A549 (cell line): ENCODE measurements around the gene DAD1. TPM values are rescaled to one million over a fixed set of nuclear protein-coding genes. Genes with fewer than 3 reads are reported as not detected.

ENCODE experiments used
- ATAC-seq, 2 experiments: fragments of 200-7000 bp in 1 of 2; fragments of >200 bp in 1 of 2; cut with Nextera tagmentation in 1 of 2; cut with Tn5 transposase in 1 of 2; 3 replicates each; pipeline versions ENCODE4 v1.8.0 to v1.9.1; 2018 to 2020; ENCODE audit warnings: mild to moderate bottlenecking in 1 of 2, moderate library complexity in 1 of 2
- CTCF ChIA-PET: fragments of 300-600 bp; sonication (Branson Sonifier 250); formaldehyde crosslinking; extraction: SDS; loops from one replicate; lab custom pipeline; 2021; ENCODE audit warnings: antibody characterized with exemption, inconsistent platforms; lab: Yijun Ruan, JAX
- POLR2A ChIA-PET: fragments of 350-600 bp; formaldehyde crosslinking; extraction: SDS; loops from one replicate; lab custom pipeline; 2021; ENCODE audit warnings: antibody characterized with exemption, inconsistent platforms; lab: Yijun Ruan, JAX
- DNase-seq, 2 experiments: peaks; one replicate each; pipeline versions ENCODE4 v3.0.0 to v3.0.0-alpha.2; 2011 to 2016; ENCODE audit warnings: low read depth in 1 of 2, low spot score in 1 of 2
- FAIRE-seq: peaks from 2 replicates; lab custom pipeline; 2011; peaks lifted over from hg19 to GRCh38; lab: Jason Lieb, UNC
- H3K27ac ChIP-seq, 2 experiments: fragments of >200 bp; sonication (Bioruptor Twin); formaldehyde crosslinking; 3 replicates each; pipeline ENCODE4 v1.5.1; 2016 to 2017
- H3K4me1 ChIP-seq: fragments of >200 bp; sonication (Bioruptor Twin); formaldehyde crosslinking; 3 replicates; pipeline ENCODE4 v1.6.1; 2016
- H3K4me2 ChIP-seq: fragments of >200 bp; sonication (Bioruptor Twin); formaldehyde crosslinking; 3 replicates; pipeline ENCODE4 v1.6.1; 2016
- H3K4me3 ChIP-seq: fragments of >200 bp; sonication (Bioruptor Twin); formaldehyde crosslinking; 3 replicates; pipeline ENCODE4 v1.5.1; 2016
- H3K9me3 ChIP-seq: fragments of >200 bp; sonication (Bioruptor Twin); formaldehyde crosslinking; 3 replicates; pipeline ENCODE4 v1.6.1; 2016
- CBX8 ChIP-seq: fragments of 200-600 bp; sonication (generic); IDR thresholded peaks from 2 replicates; pipeline ENCODE4 v1.6.1; 2016
- CHD2 ChIP-seq: fragments of 150-350 bp; IDR thresholded peaks from 2 replicates; pipeline ENCODE4 v1.6.1; 2014; ENCODE audit warnings: low read length; ENCODE audit not compliant: partially characterized antibody
- EHF ChIP-seq: fragments of 250-450 bp; sonication (Bioruptor Pico); IDR thresholded peaks from 2 replicates; pipeline ENCODE4 v1.5.0; 2020; ENCODE audit warnings: mild to moderate bottlenecking
- EP300 ChIP-seq, 2 experiments: fragments of >200 bp; sonication (Bioruptor Twin); formaldehyde crosslinking; IDR thresholded peaks; 2 replicates in 1 of 2; 3 replicates in 1 of 2; pipeline ENCODE4 v1.6.1; 2016 to 2017
- FOSB ChIP-seq: fragments of 250-450 bp; sonication (Bioruptor Pico); IDR thresholded peaks from 2 replicates; pipeline ENCODE4 v1.5.0; 2020; ENCODE audit warnings: mild to moderate bottlenecking, moderate library complexity
- HMGXB4 ChIP-seq: fragments of 250-450 bp; sonication (Bioruptor Pico); IDR thresholded peaks from 2 replicates; pipeline ENCODE4 v1.5.0; 2021; ENCODE audit warnings: mild to moderate bottlenecking, moderate library complexity, borderline replicate concordance
- JUN ChIP-seq, 2 experiments: fragments of >200 bp; sonication (Bioruptor Twin); formaldehyde crosslinking; IDR thresholded peaks; 2 replicates in 1 of 2; 3 replicates in 1 of 2; pipeline ENCODE4 v1.6.1; 2016 to 2017
- JUNB ChIP-seq: fragments of >200 bp; sonication (Bioruptor Twin); formaldehyde crosslinking; IDR thresholded peaks from 2 replicates; pipeline ENCODE4 v1.6.1; 2016
- KDM5A ChIP-seq: fragments of 200-600 bp; sonication (generic); IDR thresholded peaks from 2 replicates; pipeline ENCODE4 v1.6.1; 2016; ENCODE audit warnings: antibody characterized with exemption, mild to moderate bottlenecking
- MAFK ChIP-seq: fragments of 450-650 bp; IDR thresholded peaks from 2 replicates; pipeline ENCODE4 v1.6.1; 2014; ENCODE audit not compliant: partially characterized antibody
- MAZ ChIP-seq: fragments of 150-350 bp; IDR thresholded peaks from 2 replicates; pipeline ENCODE4 v1.6.1; 2014; ENCODE audit warnings: antibody characterized with exemption, low read depth, low read length, borderline replicate concordance
- NFE2L2 ChIP-seq: fragments of 150-350 bp; conservative IDR thresholded peaks from 2 replicates; pipeline ENCODE4 v1.6.1; 2014; ENCODE audit warnings: low read length
- NPAS2 ChIP-seq: fragments of 250-450 bp; sonication (Bioruptor Pico); IDR thresholded peaks from 2 replicates; pipeline ENCODE4 v1.8.0; 2022; ENCODE audit warnings: mild to moderate bottlenecking, moderate library complexity, borderline replicate concordance
- PHF8 ChIP-seq: fragments of 200-600 bp; sonication (generic); IDR thresholded peaks from 2 replicates; pipeline ENCODE4 v1.6.1; 2016; ENCODE audit warnings: low read depth, mild to moderate bottlenecking, antibody characterized with exemption, moderate library complexity, borderline replicate concordance
- POLR2A ChIP-seq: IDR thresholded peaks from 2 replicates; pipeline ENCODE4 v1.6.1; 2012; ENCODE audit warnings: mild to moderate bottlenecking, low read length
- RAD21 ChIP-seq, 2 experiments: fragments of >200 bp in 1 of 2; sonication (Bioruptor Twin) in 1 of 2; formaldehyde crosslinking in 1 of 2; IDR thresholded peaks in 1 of 2; conservative IDR thresholded peaks in 1 of 2; 2 replicates in 1 of 2; 3 replicates in 1 of 2; pipeline ENCODE4 v1.6.1; 2012 to 2018; ENCODE audit warnings: inconsistent platforms in 1 of 2
- RFX5 ChIP-seq: fragments of 450-650 bp; IDR thresholded peaks from 2 replicates; pipeline ENCODE4 v1.7.1; 2014; ENCODE audit warnings: antibody characterized with exemption, mild to moderate bottlenecking, moderate library complexity
- SMC3 ChIP-seq: fragments of >200 bp; sonication (Bioruptor Twin); formaldehyde crosslinking; IDR thresholded peaks from 3 replicates; pipeline ENCODE4 v1.6.1; 2018; ENCODE audit warnings: inconsistent platforms
- ZNF302 ChIP-seq: fragments of 250-450 bp; sonication (Bioruptor Pico); IDR thresholded peaks from 2 replicates; pipeline ENCODE4 v1.9.0; 2021; ENCODE audit warnings: inconsistent platforms, mild to moderate bottlenecking, moderate library complexity
- ZSCAN20 ChIP-seq: fragments of 250-450 bp; sonication (Bioruptor Pico); IDR thresholded peaks from 2 replicates; pipeline ENCODE4 v1.8.0; 2022; ENCODE audit warnings: mild to moderate bottlenecking, moderate library complexity
- WGBS: methylation state at CpG from one replicate; pipeline ENCODE4 v1.1.6; 2017; ENCODE audit errors: missing lambda C conversion rate; 5-methylcytosine and 5-hydroxymethylcytosine counted together
- polyA plus RNA-seq, 4 experiments: library from polyadenylated mRNA; depleted of rRNA in 3 of 4; stranded (reverse); fragments of >200 nt; fragmentation: RNase III in 1 of 4; extraction: RNeasy Plus Mini Kit Qiagen cat#74134 plus additional on column Dnase treatment in 1 of 4; gene quantifications; 2 replicates in 3 of 4; 3 replicates in 1 of 4; pipeline ENCODE4 v1.2.3, GENCODE V29; 2011 to 2017
- TF ChIP-seq, protein P1 (sequence below): fragments of >200 bp; sonication (Bioruptor Twin); formaldehyde crosslinking; IDR thresholded peaks from 3 replicates; pipeline ENCODE4 v1.5.1; 2016
- TF ChIP-seq, protein P2 (sequence below): fragments of 200-600 bp; sonication (generic); IDR thresholded peaks from 2 replicates; pipeline ENCODE4 v1.6.1; 2016; ENCODE audit warnings: antibody characterized with exemption, mild to moderate bottlenecking, moderate library complexity
- TF ChIP-seq, protein P3 (sequence below): fragments of 250-450 bp; sonication (Bioruptor Pico); IDR thresholded peaks from 2 replicates; pipeline ENCODE4 v1.5.0; 2020; ENCODE audit warnings: low read depth, mild to moderate bottlenecking, moderate library complexity

The DAD1 gene
- polyA plus RNA-seq, 2 of the 4 experiments (the other 2 are of a cell fraction): 317 to 474 TPM

- no peak overlapping the region for H3K4me2 ChIP-seq
- no peaks in the 10 kb centered on the region for H3K9me3 ChIP-seq
- ATAC-seq (no peak), DNase-seq (no peak)
- TF ChIP-seq MAFK: no peak
- no peak for TF ChIP-seq MAZ
- TF ChIP-seq RFX5: no peak
- TF ChIP-seq, all 56 proteins: peak for 0
- peaks cover 6% of the 10 kb centered on the region; the same call in 1 of the 3 replicates for H3K4me1 ChIP-seq
- POLR2A ChIA-PET: no interaction called here
- 86% methylated on average over 3 of the region's 3 CpGs for WGBS
- H3K4me3 ChIP-seq: no peak overlapping the region
- CTCF ChIA-PET: interaction anchor here (0.9 to 16.3 kb wide), 10 partner anchors 9 to 421 kb away, joined by 3 to 376 read pairs (median 5); partner anchors contain the start of genes AJUBA and OR6J1
- no peak overlapping the region for H3K27ac ChIP-seq
- FAIRE-seq: no peak
Measured at GRCh38 chr14:22561366-22561660, 27.7 kb downstream of the DAD1 start.

- Histone ChIP-seq H3K27ac (no peak overlapping the region), H3K4me1 (peaks cover 6% of the 10 kb centered on the region; the same call in 1 of the 3 replicates), H3K4me2 (no peak overlapping the region), H3K9me3 (no peaks in the 10 kb centered on the region), H3K4me3 (no peak overlapping the region)
- CTCF ChIA-PET: interaction anchor here (0.7 to 16.3 kb wide), 16 partner anchors 10 to 421 kb away, joined by 3 to 376 read pairs (median 4); partner anchors contain the start of genes AJUBA and OR6J1
- TF ChIP-seq CBX8 (no peak), EP300 (IDR thresholded peaks at IDR 0.05) (no peak), POLR2A (no peak), ZSCAN20 (CRISPR knock-in tag) (no peak), RAD21 (conservative IDR thresholded peaks at IDR 0.05 in 1 of 2, IDR thresholded peaks at IDR 0.05 in 1 of 2) (no peak), KDM5A (no peak), NFE2L2 (no peak), EHF (CRISPR knock-in tag) (no peak), HMGXB4 (CRISPR knock-in tag) (no peak), NPAS2 (CRISPR knock-in tag) (no peak), ZNF302 (CRISPR knock-in tag) (no peak), PHF8 (no peak), JUNB (no peak), SMC3 (no peak), JUN (IDR thresholded peaks at IDR 0.05) (no peak), FOSB (CRISPR knock-in tag) (no peak), CHD2 (no peak)
- TF ChIP-seq, protein P1, sequence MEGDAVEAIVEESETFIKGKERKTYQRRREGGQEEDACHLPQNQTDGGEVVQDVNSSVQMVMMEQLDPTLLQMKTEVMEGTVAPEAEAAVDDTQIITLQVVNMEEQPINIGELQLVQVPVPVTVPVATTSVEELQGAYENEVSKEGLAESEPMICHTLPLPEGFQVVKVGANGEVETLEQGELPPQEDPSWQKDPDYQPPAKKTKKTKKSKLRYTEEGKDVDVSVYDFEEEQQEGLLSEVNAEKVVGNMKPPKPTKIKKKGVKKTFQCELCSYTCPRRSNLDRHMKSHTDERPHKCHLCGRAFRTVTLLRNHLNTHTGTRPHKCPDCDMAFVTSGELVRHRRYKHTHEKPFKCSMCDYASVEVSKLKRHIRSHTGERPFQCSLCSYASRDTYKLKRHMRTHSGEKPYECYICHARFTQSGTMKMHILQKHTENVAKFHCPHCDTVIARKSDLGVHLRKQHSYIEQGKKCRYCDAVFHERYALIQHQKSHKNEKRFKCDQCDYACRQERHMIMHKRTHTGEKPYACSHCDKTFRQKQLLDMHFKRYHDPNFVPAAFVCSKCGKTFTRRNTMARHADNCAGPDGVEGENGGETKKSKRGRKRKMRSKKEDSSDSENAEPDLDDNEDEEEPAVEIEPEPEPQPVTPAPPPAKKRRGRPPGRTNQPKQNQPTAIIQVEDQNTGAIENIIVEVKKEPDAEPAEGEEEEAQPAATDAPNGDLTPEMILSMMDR: no peak
- TF ChIP-seq, protein P2, sequence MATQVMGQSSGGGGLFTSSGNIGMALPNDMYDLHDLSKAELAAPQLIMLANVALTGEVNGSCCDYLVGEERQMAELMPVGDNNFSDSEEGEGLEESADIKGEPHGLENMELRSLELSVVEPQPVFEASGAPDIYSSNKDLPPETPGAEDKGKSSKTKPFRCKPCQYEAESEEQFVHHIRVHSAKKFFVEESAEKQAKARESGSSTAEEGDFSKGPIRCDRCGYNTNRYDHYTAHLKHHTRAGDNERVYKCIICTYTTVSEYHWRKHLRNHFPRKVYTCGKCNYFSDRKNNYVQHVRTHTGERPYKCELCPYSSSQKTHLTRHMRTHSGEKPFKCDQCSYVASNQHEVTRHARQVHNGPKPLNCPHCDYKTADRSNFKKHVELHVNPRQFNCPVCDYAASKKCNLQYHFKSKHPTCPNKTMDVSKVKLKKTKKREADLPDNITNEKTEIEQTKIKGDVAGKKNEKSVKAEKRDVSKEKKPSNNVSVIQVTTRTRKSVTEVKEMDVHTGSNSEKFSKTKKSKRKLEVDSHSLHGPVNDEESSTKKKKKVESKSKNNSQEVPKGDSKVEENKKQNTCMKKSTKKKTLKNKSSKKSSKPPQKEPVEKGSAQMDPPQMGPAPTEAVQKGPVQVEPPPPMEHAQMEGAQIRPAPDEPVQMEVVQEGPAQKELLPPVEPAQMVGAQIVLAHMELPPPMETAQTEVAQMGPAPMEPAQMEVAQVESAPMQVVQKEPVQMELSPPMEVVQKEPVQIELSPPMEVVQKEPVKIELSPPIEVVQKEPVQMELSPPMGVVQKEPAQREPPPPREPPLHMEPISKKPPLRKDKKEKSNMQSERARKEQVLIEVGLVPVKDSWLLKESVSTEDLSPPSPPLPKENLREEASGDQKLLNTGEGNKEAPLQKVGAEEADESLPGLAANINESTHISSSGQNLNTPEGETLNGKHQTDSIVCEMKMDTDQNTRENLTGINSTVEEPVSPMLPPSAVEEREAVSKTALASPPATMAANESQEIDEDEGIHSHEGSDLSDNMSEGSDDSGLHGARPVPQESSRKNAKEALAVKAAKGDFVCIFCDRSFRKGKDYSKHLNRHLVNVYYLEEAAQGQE: no peak
- TF ChIP-seq, protein P3, sequence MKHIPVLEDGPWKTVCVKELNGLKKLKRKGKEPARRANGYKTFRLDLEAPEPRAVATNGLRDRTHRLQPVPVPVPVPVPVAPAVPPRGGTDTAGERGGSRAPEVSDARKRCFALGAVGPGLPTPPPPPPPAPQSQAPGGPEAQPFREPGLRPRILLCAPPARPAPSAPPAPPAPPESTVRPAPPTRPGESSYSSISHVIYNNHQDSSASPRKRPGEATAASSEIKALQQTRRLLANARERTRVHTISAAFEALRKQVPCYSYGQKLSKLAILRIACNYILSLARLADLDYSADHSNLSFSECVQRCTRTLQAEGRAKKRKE: no peak
- POLR2A ChIA-PET: interaction anchor here (1.6 kb wide), 1 partner anchor 206 kb away, joined by 5 read pairs; the partner anchor contains the start of gene OXA1L
- DNase-seq (no peak), ATAC-seq (no peak), FAIRE-seq (no peak)
- WGBS: 92% methylated on average over 13 of the region's 13 CpGs
Measured at GRCh38 chr14:22560662-22561365, 28.2 kb downstream of the DAD1 start.
